ENCODE measurements around the gene IPO8.

IPO8 gene

GRCh38 chr12:30732954-30733637 lies 37.4 kb upstream of the IPO8 start:
- ATAC-seq: no peak
- TF ChIP-seq BACH2 (CRISPR knock-in tag; IDR thresholded peaks at IDR 0.05; ENCODE audit: borderline replicate concordance) (no peak), POU6F1 (CRISPR knock-in tag; IDR thresholded peaks at IDR 0.05; ENCODE audit: borderline replicate concordance, low read depth) (no peak), ZFP30 (CRISPR knock-in tag; IDR thresholded peaks at IDR 0.05) (no peak), GLIS3 (CRISPR knock-in tag; IDR thresholded peaks at IDR 0.05) (no peak), ZNF565 (CRISPR knock-in tag; conservative IDR thresholded peaks at IDR 0.05; ENCODE audit: low read depth) (no peak), ZFP3 (CRISPR knock-in tag; IDR thresholded peaks at IDR 0.05) (no peak), CSRNP3 (CRISPR knock-in tag; IDR thresholded peaks at IDR 0.05) (no peak), ZNF70 (CRISPR knock-in tag; IDR thresholded peaks at IDR 0.05) (no peak), OSR1 (CRISPR knock-in tag; IDR thresholded peaks at IDR 0.05) (no peak), TSHZ2 (CRISPR knock-in tag; IDR thresholded peaks at IDR 0.05) (no peak), ZNF8 (CRISPR knock-in tag; IDR thresholded peaks at IDR 0.05) (no peak), TCF4 (CRISPR knock-in tag; IDR thresholded peaks at IDR 0.05; ENCODE audit: borderline replicate concordance) (no peak), PPARA (CRISPR knock-in tag; IDR thresholded peaks at IDR 0.05; ENCODE audit: borderline replicate concordance) (no peak), ARNTL (CRISPR knock-in tag; IDR thresholded peaks at IDR 0.05; ENCODE audit: borderline replicate concordance, low read depth) (no peak)

- no peak for ATAC-seq
- TF ChIP-seq PPARA (CRISPR knock-in tag; IDR thresholded peaks at IDR 0.05; ENCODE audit: borderline replicate concordance): no peak
- no peak for TF ChIP-seq CREB5 (CRISPR knock-in tag; IDR thresholded peaks at IDR 0.05; ENCODE audit: low read depth)
- TF ChIP-seq ZC3H10 (CRISPR knock-in tag; IDR thresholded peaks at IDR 0.05): no peak
- no peak for TF ChIP-seq TSHZ2 (CRISPR knock-in tag; IDR thresholded peaks at IDR 0.05)
- no peak for TF ChIP-seq CSRNP3 (CRISPR knock-in tag; IDR thresholded peaks at IDR 0.05)
- TF ChIP-seq ZFP3 (CRISPR knock-in tag; IDR thresholded peaks at IDR 0.05): no peak
- TF ChIP-seq RARB (CRISPR knock-in tag; IDR thresholded peaks at IDR 0.05): no peak
- no peak for TF ChIP-seq SNAI2 (CRISPR knock-in tag; IDR thresholded peaks at IDR 0.05)
- TF ChIP-seq TCF4 (CRISPR knock-in tag; IDR thresholded peaks at IDR 0.05; ENCODE audit: borderline replicate concordance): no peak
- no peak for TF ChIP-seq TOX (CRISPR knock-in tag; IDR thresholded peaks at IDR 0.05; ENCODE audit: borderline replicate concordance)
- TF ChIP-seq BACH2 (CRISPR knock-in tag; IDR thresholded peaks at IDR 0.05; ENCODE audit: borderline replicate concordance): no peak
- TF ChIP-seq CSDC2 (CRISPR knock-in tag; IDR thresholded peaks at IDR 0.05): no peak
- no peak for TF ChIP-seq ZNF70 (CRISPR knock-in tag; IDR thresholded peaks at IDR 0.05)
- TF ChIP-seq GLIS3 (CRISPR knock-in tag; IDR thresholded peaks at IDR 0.05): no peak
- TF ChIP-seq ESRRG (CRISPR knock-in tag; IDR thresholded peaks at IDR 0.05): no peak
- TF ChIP-seq OSR1 (CRISPR knock-in tag; IDR thresholded peaks at IDR 0.05): no peak
- TF ChIP-seq ISL1 (CRISPR knock-in tag; IDR thresholded peaks at IDR 0.05): no peak
- no peak for TF ChIP-seq ARNTL (CRISPR knock-in tag; IDR thresholded peaks at IDR 0.05; ENCODE audit: borderline replicate concordance, low read depth)
- TF ChIP-seq ZNF8 (CRISPR knock-in tag; IDR thresholded peaks at IDR 0.05): no peak
- no peak for TF ChIP-seq PATZ1 (CRISPR knock-in tag; IDR thresholded peaks at IDR 0.05; ENCODE audit: borderline replicate concordance)
Measured at GRCh38 chr12:30730011-30730410, 34.3 kb upstream of the IPO8 start.
